Mesothelial cell of epicardium (in vitro differentiated cells): ENCODE measurements around the gene RNF112. TPM values are rescaled to one million over a fixed set of nuclear protein-coding genes. Genes with fewer than 3 reads are reported as not detected.

Source experiments
- DNase-seq, 2 experiments: peaks; one replicate each; pipeline ENCODE4 v3.0.0; 2021; ENCODE audit warnings: low spot score in 2 of 2; ENCODE audit not compliant: unreplicated experiment in 2 of 2
- H3K27ac Mint-ChIP-seq: 2 replicates; pipeline ENCODE4 v1.8.0; 2021; ENCODE audit warnings: mixed read lengths
- H3K27me3 Mint-ChIP-seq: 2 replicates; pipeline ENCODE4 v1.8.0; 2021; ENCODE audit warnings: low read depth, mixed read lengths
- H3K36me3 Mint-ChIP-seq: 2 replicates; pipeline ENCODE4 v1.8.0; 2021; ENCODE audit warnings: mixed read lengths
- H3K4me1 Mint-ChIP-seq: 2 replicates; pipeline ENCODE4 v1.8.0; 2021; ENCODE audit warnings: mixed read lengths
- H3K4me3 Mint-ChIP-seq: 2 replicates; pipeline ENCODE4 v1.8.0; 2021; ENCODE audit warnings: mild to moderate bottlenecking, moderate library complexity, mixed read lengths
- H3K9me3 Mint-ChIP-seq: 2 replicates; pipeline ENCODE4 v1.8.0; 2021; ENCODE audit warnings: mixed read lengths
- CTCF ChIP-seq: fragments of 200-600 bp; sonication (generic); IDR thresholded peaks from one replicate; pipeline ENCODE4 v1.5.0; 2021; ENCODE audit warnings: antibody characterized with exemption; ENCODE audit not compliant: unreplicated experiment
- total RNA-seq: library from RNA; stranded (reverse); gene quantifications from 3 replicates; pipeline ENCODE4 v1.2.1, GENCODE V29; 2021

Gene RNF112
- total RNA-seq, 1 donor from 2014 or later: 4.2 TPM

GRCh38 chr17:19421219-19421618 is 10.2 kb downstream of the RNF112 start:
- Mint-ChIP-seq H3K36me3 (no peaks in the 10 kb centered on the region), H3K4me1 (peaks cover 10% of the 10 kb centered on the region), H3K9me3 (peaks cover 4% of the 10 kb centered on the region), H3K27me3 (no peaks in the 10 kb centered on the region), H3K4me3 (no peak overlapping the region), H3K27ac (no peak overlapping the region)
- no peak for TF ChIP-seq CTCF
- no peak for DNase-seq

GRCh38 chr17:19421926-19422325 is 10.9 kb downstream of the RNF112 start:
- Mint-ChIP-seq H3K9me3 (peaks cover 4% of the 10 kb centered on the region), H3K27ac (no peak overlapping the region), H3K4me3 (no peak overlapping the region), H3K4me1 (peaks cover 10% of the 10 kb centered on the region), H3K27me3 (no peaks in the 10 kb centered on the region), H3K36me3 (no peaks in the 10 kb centered on the region)
- DNase-seq: no peak
- no peak for TF ChIP-seq CTCF

GRCh38 chr17:19424934-19425868 is 14.2 kb downstream of the RNF112 start:
- no peaks in the 10 kb centered on the region for H3K27me3 Mint-ChIP-seq
- peaks cover 10% of the 10 kb centered on the region for H3K4me1 Mint-ChIP-seq
- peaks cover 4% of the 10 kb centered on the region for H3K9me3 Mint-ChIP-seq
- H3K27ac Mint-ChIP-seq: no peak overlapping the region
- DNase-seq: no peak
- H3K36me3 Mint-ChIP-seq: no peaks in the 10 kb centered on the region
- no peak for TF ChIP-seq CTCF
- no peak overlapping the region for H3K4me3 Mint-ChIP-seq

GRCh38 chr17:19426631-19427030 is 15.6 kb downstream of the RNF112 start:
- Mint-ChIP-seq H3K9me3 (no peaks in the 10 kb centered on the region), H3K27me3 (no peaks in the 10 kb centered on the region), H3K27ac (no peak overlapping the region), H3K4me1 (peaks cover 10% of the 10 kb centered on the region), H3K4me3 (no peak overlapping the region), H3K36me3 (no peaks in the 10 kb centered on the region)
- no peak for DNase-seq
- no peak for TF ChIP-seq CTCF

- Mint-ChIP-seq H3K27ac (no peak overlapping the region), H3K4me3 (no peak overlapping the region), H3K27me3 (no peaks in the 10 kb centered on the region), H3K4me1 (peaks cover 12% of the 10 kb centered on the region), H3K9me3 (no peaks in the 10 kb centered on the region), H3K36me3 (no peaks in the 10 kb centered on the region)
- no peak for DNase-seq
- TF ChIP-seq CTCF: no peak
Measured at GRCh38 chr17:19431691-19432090, 20.7 kb downstream of the RNF112 start.
